Adrenal gland (tissue), 5 donors: ENCODE data around the gene UST.

Experiments
- CTCF ChIP-seq, 6 experiments: fragments of 450-650 bp in 4 of 6; fragments of 200-600 bp in 2 of 6; sonication (generic) in 1 of 6; IDR thresholded peaks; 1 replicate in 5 of 6; 2 replicates in 1 of 6; pipeline versions ENCODE4 v1.5.1 to v1.8.0; 2016 to 2021; ENCODE audit warnings: antibody characterized with exemption in 6 of 6, mild to moderate bottlenecking in 2 of 6, moderate library complexity in 1 of 6
- POLR2A ChIP-seq, 2 donors: fragments of 450-650 bp; IDR thresholded peaks; one replicate each; pipeline ENCODE4 v1.6.1; 2017; ENCODE audit warnings: antibody characterized with exemption in 2 of 2, mild to moderate bottlenecking in 2 of 2, moderate library complexity in 1 of 2
- donor health status: DM: no; HTN: no; CAD: no.

- no peak for TF ChIP-seq CTCF (IDR thresholded peaks at IDR 0.05)
- no peak for TF ChIP-seq POLR2A (IDR thresholded peaks at IDR 0.05)
These were observed 102.1 kb downstream of the UST start for GRCh38 chr6:148848915-148849314.
